Activated CD8-positive, alpha-beta memory T cell treated with anti-CD3 and anti-CD28 coated beads, Interleukin-2, amount 50 U/mL, for 24 hours (primary cell): ENCODE data around the gene KRTAP27-1.

ENCODE experiments used
- DNase-seq: peaks from one replicate; pipeline ENCODE4 v3.0.0-alpha.2; 2020; ENCODE audit errors: extremely low read depth

Gene KRTAP27-1

GRCh38 chr21:30337276-30337744, at the start of gene KRTAP27-1:
KRTAP27-1 (minus strand) TSS chr21:30337694; CDS start chr21:30337668, 26 bp downstream.
- DNase-seq = no peak

- DNase-seq = no peak
Observed at GRCh38 chr21:30382201-30382600, 44.7 kb upstream of the KRTAP27-1 start.

- DNase-seq = no peak
Observed at GRCh38 chr21:30372139-30372770, 34.8 kb upstream of the KRTAP27-1 start, which contains the start of gene KRTAP13-2. KRTAP13-2 (minus strand) TSS chr21:30372271; CDS start chr21:30372213, 58 bp downstream.

GRCh38 chr21:30355906-30356305, 18.4 kb upstream of the KRTAP27-1 start:
- DNase-seq = no peak

GRCh38 chr21:30354308-30355005, 17.0 kb upstream of the KRTAP27-1 start:
- no peak for DNase-seq

- no peak for DNase-seq
Observed at GRCh38 chr21:30351534-30351933, 14.0 kb upstream of the KRTAP27-1 start.

- no peak for DNase-seq
Observed at GRCh38 chr21:30349572-30349971, 12.1 kb upstream of the KRTAP27-1 start.

GRCh38 chr21:30348506-30348905, 11.0 kb upstream of the KRTAP27-1 start, which contains the start of gene KRTAP23-1:
KRTAP23-1 (minus strand) TSS chr21:30348606; CDS start chr21:30348606, 0 bp downstream.
- DNase-seq = no peak

- DNase-seq = no peak
Observed at GRCh38 chr21:30345014-30345413, 7.5 kb upstream of the KRTAP27-1 start.

- peak; percentile 4 for DNase-seq
Observed at GRCh38 chr21:30340714-30341573, 3.5 kb upstream of the KRTAP27-1 start.

GRCh38 chr21:30338717-30339116, 1.2 kb upstream of the KRTAP27-1 start:
- no peak for DNase-seq

GRCh38 chr21:30337772-30338171, 278 bp upstream of the KRTAP27-1 start:
- no peak for DNase-seq

GRCh38 chr21:30336596-30336995, 898 bp downstream of the KRTAP27-1 start:
- no peak for DNase-seq

GRCh38 chr21:30333736-30334135, 3.8 kb downstream of the KRTAP27-1 start:
- DNase-seq = no peak

GRCh38 chr21:30332681-30333080, 4.8 kb downstream of the KRTAP27-1 start:
- no peak for DNase-seq

GRCh38 chr21:30329203-30329875, 8.2 kb downstream of the KRTAP27-1 start:
- DNase-seq = no peak

- no peak for DNase-seq
Observed at GRCh38 chr21:30326390-30326789, 11.1 kb downstream of the KRTAP27-1 start.

GRCh38 chr21:30320215-30320614, 17.3 kb downstream of the KRTAP27-1 start, which contains the start of gene KRTAP26-1:
KRTAP26-1 (minus strand) TSS chr21:30320315; CDS start chr21:30320035, 280 bp downstream.
- no peak for DNase-seq

GRCh38 chr21:30315701-30316100, 21.8 kb downstream of the KRTAP27-1 start:
- DNase-seq = no peak

GRCh38 chr21:30306884-30307283, 30.6 kb downstream of the KRTAP27-1 start:
- no peak for DNase-seq

- no peak for DNase-seq
Observed at GRCh38 chr21:30305136-30305535, 32.4 kb downstream of the KRTAP27-1 start.
